Activated CD8-positive, alpha-beta memory T cell treated with anti-CD3 and anti-CD28 coated beads, Interleukin-2, amount 50 U/mL, for 4 hours (primary cell): ENCODE results near the gene NPPB.
"Not testable (repeated sequence)": the region's sequence is repeated elsewhere in the genome, so short reads cannot be mapped to it uniquely, and the experiment has no call there.

Experiments
- DNase-seq: peaks from one replicate; pipeline ENCODE4 v3.0.0-alpha.2; 2020

The NPPB gene

DNA sequence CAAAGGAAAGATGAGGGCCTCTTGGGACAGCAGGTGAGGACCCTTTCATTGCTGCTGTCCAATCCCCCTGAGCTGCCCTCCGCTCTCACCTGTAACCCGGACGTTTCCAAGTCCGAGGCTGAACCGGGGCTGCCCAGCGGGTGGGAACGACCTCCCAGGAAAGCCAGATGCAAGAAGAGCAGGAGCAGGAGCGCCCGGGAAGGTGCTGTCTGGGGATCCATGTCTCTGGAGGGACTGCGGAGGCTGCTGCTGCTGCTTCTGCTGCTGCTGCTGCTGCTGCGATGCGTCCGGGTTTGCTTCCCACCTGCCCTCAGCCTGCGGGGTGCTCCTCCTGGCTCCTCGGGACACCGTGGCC, at the start of gene NPPB:
NPPB (minus strand) TSS at position 333 of the 355 bp plus-strand sequence; CDS start at position 221, 112 bp downstream.
- no peak for DNase-seq

DNA sequence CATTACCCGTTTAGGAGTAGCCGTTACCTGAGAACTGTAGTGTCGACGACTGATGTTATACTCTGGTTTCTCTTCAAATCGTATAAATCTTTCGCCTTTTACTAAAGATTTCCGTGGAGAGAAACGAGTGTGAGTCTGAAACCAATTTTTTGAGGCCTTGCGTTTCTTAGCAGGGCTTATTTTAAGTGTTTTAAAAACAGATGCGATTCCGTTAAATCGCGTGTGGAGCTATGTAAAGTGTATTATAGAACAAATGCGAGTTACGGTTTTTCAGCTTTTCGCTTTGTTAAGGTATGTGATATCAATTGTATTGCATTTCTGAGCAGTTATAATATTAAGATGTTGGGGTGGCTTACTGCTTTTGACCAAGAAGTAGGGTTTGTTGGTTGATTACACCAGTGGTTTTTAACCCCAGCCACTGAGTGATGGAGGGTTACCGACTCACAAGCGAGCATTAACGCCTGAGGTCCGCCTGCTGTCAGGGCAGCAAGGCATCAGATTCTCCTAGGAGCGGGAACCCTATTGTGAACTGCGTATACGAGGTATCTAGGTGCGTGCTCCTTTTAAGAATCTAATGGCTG, 49.4 kb upstream of the NPPB start:
- peak; percentile 45 for DNase-seq

- peak; percentile 94 for DNase-seq
These were observed 48.7 kb upstream of the NPPB start for GRCh38 chr1:11907275-11908094.

DNA sequence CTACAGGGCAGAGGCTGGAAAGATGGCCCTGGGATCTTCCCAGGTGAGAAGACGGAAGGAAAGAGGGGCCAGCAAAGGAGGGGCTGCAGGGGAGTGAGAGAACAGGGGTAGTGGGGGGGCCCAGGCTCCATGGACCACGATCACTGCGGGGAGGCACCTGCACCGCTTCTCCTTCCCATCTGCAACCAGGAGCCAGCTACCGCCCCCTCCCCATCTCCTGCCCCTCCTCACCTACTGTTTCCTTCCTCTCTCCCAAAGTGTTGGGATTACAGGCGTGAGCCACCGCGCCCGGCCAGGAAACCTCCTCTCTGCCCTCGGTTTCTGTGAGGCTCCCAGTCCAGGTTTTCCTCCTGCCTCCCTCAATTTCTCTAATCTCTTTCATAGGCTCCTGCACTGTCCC, 48.1 kb upstream of the NPPB start:
- DNase-seq = no peak

DNA sequence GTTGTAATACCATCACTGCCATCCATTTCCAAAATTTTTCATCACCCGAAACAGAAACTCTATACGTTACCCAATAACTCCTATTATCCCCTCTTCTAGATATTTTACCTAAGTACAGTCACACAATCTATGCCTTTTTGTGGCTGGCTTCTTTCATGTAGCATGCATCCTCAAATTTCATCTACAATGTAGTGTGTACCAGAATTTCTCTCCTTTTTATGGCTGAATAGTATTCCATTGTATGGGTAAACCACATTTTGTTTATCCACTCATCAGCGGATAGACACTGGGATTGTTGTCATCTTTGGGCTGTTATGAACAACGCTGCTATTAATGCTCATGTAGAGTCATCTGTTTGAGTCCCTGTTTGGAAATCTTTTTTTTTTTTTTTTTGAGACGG, 46.2 kb upstream of the NPPB start:
- no peak for DNase-seq

GRCh38 chr1:11904156-11904555, 45.4 kb upstream of the NPPB start:
- not testable (repeated sequence) for DNase-seq

DNA sequence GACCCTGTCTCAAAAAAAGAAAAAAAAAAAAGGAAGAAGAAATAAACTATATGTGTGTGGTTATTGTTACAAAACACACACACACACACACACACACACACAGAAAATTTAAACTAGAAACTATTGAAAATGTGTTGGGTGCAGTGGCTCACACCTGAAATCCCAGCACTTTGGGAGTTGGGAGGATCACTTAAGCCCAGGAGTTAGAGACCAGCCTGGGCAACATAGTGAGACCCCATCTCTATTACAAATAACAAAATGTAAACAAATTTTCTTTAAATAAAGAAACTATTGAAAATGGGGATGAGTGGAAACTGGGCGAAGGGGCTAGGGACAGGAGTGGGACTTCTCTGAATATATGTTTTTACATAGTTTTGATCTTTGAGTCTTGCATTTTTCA, 44.5 kb upstream of the NPPB start:
- no peak for DNase-seq

DNA sequence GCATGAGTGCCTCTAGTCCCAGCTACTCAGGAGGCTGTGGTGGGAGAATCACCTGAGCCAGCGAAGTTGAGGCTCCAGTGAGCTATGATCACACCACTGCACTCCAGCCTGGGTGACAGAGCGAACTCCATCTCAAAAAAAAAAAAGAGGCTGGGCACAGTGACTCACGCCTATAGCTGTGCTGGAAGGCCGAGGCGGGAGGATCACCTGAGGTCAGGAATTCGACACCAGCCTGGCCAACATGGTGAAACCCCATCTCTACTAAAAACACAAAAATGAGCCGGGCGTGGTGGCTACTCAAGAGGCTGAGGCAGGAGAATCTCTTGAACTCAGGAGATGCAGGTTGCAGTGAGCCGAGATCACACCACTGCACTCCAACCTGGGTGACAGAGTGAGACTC, 42.7 kb upstream of the NPPB start:
- DNase-seq = not testable (repeated sequence)

GRCh38 chr1:11898831-11899467, 40.2 kb upstream of the NPPB start:
- no peak for DNase-seq

DNA sequence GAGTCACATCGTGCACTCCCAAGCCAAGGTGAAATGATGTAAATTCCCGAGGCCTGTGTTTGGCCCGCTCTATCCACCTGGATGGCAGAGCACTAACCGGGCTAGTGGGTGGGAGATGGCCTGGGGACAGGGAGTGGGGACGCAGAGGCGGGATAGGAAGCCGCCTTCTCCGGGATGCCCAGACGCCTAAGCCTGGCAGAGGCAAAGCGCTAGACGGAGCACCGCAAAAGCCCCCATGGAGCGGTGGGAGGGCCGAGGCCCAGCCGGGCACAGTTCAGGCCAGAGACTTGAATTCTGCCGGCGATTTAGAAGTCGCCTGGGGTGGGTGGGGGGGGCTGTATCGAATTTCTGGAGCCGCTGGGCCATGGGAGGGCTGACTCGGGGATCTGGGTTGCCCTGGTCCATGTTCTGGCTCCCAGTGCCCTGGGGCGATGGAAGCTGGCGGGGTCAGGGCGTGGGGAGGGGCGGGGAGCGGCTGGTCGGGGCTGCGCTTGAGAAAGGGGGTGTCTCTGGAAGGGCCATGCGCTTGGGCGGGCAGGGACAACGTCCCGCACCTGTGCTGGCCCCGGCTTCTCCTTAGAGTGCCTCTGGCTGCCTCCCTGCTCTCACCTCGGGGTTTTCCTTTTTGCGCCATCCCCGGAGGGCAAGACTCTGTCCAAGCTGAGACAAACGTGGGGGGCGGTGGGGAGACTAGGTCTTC, 39.5 kb upstream of the NPPB start:
- DNase-seq = no peak

- DNase-seq = not testable (repeated sequence)
These were observed 35.8 kb upstream of the NPPB start for GRCh38 chr1:11894501-11894900.

DNA sequence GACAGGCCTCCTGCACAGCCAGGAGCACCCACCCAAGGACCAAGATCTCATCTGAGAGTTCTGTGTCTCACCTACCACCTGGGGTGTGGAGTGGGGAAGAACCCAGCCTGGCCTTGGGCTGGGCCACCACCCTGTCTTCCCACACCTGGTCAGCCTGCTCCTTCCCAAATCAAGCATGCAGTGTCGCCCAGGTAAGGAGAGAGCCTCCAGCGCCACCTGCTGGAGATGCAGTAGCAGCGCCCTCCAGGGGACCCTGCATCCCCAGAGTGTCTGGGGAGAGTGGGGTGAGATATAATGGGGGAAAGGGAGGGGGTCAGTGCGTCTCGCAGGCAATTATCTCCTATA, 35.1 kb upstream of the NPPB start:
- peak; percentile 69 for DNase-seq

DNA sequence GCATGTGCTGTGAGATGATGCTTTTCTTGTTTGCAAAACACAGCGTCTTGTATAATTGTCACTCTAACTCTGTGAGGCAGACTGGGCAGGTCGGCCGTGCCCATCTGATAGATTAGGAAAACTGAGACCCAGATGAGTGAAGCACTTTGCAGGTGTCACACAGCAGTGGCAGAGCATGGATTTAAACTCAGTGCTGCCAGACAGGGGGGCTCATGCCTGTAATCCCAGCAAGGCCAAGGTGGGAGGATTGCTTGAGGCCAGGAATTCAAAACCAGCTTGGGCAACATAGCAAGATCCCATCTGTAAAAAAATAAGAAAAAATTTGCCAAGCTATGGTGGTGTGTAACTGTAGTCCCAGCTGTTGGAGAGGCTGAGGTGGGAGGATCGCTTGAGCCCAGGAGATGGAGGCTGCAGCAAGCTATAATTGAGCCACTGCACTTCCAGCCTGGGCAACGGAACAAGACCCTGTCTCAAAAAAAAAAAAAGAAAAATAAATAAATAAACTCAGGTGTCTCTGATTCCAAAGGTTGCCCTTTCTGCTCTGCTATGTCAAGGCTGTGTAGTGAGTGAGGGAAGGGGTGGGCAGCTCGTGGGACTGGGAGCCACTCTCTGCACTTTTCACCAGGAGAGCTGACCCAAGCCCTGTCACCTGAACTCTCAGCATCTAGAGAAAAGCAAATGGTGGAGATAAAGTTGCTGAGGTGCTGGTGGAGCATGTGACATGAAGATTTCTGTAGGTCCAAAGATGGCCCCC, 32.9 kb upstream of the NPPB start:
- DNase-seq = no peak

- no peak for DNase-seq
These were observed 30.1 kb upstream of the NPPB start for GRCh38 chr1:11888877-11889208.

GRCh38 chr1:11888206-11888876, 29.6 kb upstream of the NPPB start:
- no peak for DNase-seq

GRCh38 chr1:11887666-11888007, 28.9 kb upstream of the NPPB start:
- DNase-seq = no peak

- DNase-seq = no peak
These were observed 28.4 kb upstream of the NPPB start for GRCh38 chr1:11886986-11887665.

- DNase-seq = no peak
These were observed 27.2 kb upstream of the NPPB start for GRCh38 chr1:11885916-11886315.

DNA sequence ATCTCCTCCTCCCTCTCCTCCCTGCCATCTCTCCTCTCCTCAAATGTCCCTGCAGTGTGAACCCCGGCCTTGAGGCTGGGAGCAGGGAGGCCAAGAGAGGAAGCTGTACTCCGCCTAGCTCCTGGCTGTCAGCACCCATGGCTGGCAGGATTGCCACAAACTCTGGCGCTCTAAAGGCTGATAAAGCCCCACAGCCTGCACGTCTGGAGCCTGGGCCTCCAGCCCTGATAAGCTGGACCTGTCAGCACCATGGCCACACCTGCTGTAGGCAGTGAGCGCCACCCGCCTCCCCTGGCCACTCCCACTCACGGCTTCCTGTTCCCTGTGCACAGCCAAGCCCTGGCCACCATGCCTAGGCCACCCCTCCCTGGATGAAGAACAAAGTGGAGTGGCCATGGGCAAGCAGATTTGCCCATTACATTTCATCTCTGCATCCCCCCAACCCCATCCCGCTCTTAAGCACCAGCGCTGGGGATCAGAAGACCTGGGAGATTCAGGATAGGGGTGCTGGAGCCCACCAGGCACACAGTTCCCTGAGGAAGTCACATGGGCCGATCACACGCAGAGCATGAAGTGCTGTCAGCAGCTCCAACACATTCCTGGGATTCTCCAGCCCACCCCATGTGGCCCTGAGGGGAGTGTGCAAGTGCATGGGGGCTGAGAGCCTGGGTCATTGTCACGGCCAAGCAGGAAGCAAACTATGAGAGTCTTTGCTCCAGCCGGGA, 24.2 kb upstream of the NPPB start:
- no peak for DNase-seq

DNA sequence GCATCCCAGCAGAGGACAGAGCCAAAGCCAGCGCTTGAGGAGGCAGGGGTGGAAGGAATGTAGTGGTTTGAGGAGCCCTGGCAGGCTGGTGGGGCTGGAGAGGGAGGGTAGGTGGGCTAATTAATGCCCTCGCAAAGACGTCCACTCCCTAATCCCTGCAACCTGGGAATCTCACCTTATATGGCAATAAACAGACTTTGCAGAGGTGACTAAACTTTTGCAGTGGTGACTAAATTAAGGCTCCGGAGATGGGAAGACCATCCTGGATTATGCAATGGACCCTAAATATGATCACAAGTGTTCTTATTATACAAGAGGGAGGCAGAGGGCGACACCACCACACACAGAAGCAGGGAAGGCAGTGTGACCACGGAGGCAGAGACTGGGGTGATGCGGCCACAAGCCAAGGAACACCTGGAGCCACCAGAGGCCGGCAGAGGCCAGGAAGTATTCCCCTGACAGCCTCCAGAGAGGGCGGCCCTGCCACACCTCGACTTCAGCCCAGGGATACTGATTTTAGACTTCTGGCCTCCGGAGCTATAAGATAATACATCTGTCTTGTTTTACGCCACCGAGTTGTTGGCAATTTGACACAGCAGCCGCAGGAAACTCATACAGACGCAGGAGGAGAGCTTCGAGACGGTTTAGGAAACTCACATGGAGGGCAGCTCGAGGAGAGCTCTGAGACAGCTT, 23.1 kb upstream of the NPPB start:
- no peak for DNase-seq
